IPS-NIHi11 (cell line): ENCODE data around the gene THAP3.

Experiments
- DNase-seq: peaks from one replicate; pipeline ENCODE4 v3.0.0; 2012; ENCODE audit warnings: mixed read lengths, low spot score

The THAP3 gene

DNA sequence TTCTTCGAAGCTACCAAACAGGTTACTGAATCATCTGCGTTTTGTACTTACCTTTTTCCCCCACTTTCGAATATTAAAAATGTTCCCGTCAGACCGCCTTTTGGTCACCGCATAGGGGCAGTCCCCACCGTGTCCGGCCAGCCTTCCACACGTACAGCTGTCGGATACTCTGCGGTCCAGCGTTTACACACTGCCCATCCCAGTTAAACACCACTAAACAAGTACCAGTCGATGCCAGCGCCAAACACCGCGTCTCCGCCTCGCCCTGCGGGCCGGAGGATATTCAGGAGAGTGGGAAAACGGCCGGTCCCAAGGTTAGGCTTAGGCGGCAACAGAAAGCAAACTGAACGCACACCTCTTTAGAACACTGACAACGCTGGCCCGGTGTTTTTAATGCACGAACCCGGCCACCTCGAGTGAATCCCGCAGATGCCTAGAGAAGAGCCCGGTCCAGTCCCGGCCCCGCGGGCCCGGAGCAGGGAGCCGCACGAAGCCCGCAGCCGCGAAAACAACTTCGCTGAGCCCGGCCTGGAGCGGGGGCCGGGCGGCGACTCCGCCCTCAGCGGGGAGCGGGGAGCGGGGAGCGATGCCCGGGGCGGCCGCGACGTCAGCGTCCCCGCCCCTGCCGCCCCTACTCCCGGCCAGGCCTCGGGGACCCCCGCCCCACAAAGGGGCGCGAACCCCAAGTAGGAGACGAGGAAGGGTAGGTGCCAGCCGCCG is 11.9 kb upstream of the THAP3 start:
- DNase-seq = no peak

DNA sequence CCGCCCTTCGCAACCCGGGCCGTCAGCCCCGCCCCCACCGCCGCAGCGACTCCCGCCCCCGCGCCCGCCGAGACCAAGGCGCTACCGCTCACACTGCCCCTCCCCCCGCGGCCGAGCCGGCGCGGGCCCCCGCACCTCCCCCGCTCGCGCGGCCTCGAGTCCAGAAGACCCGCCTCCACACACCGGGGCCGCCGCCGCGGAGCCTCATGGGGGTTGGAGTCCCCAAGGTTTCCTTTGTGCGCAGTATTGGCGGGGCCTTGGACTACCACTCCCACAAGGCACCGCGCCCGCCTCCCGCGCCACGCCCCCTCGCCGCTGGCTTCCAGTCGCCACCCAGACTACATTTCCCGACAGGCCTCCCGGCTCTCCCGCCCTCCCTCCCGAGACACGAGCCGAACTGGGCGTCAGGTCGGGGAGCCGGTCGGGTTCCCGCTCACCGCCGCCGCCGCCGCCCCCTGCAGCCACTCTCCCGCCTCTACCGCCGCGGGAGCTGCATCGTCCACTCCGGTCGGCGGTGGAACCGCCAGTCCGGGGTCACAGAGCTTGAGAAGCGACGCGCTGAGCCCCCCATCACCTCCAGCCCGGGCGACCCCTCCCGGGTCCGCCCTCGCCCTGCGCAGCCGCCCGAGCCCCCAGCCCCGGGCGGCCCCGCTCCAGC is 11.2 kb upstream of the THAP3 start, which contains the start of gene PHF13:
TSS of gene PHF13 (plus strand) at position 371 of the 658 bp plus-strand sequence. CDS start 336 bp downstream, outside the sequence.
- peak; percentile 98 for DNase-seq

DNA sequence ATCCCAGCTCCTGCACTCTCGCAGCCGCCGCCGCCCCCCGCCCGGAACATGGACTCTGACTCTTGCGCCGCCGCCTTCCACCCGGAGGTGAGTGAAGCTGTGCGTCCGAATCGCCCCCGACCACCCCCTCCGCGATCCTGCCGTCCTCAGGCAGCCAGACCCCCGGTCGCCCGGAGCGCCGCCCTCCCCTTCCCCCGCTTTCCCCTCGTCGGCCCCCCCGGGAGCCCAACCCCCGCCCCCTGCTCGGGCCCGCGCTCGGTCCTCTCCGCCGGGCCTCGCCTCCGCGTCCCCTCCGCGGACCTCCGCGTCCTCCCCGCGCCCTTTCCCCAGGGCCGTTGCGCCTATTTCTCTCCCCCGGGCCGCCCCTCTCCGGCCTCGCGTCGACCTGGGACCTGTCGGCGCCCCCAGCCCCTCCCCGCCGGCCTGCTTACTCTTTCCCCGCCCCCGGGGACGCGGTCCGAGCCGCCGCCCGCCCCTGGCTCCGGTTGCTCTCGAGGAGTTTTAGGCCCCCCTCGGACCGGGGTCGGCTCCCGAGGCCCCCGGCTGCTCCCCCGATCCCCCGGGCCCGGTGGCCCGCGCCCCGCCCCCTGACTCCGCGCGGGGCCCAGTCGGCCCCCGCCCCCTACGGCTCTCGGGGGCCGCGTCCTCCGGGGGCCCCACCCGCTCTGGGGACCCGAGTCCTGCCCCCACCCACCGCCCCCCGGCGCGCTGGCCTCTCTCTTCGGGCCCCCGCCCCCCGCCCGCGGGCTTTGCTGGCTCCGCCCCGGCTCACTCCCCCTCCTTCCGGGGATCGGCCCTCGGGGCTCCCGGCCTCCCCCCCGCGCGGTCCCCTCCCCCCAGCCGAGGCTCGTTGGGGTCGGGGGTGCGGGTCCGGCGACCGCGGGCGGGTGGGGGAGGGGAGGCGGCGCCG is 10.4 kb upstream of the THAP3 start:
- peak; percentile 91 for DNase-seq

DNA sequence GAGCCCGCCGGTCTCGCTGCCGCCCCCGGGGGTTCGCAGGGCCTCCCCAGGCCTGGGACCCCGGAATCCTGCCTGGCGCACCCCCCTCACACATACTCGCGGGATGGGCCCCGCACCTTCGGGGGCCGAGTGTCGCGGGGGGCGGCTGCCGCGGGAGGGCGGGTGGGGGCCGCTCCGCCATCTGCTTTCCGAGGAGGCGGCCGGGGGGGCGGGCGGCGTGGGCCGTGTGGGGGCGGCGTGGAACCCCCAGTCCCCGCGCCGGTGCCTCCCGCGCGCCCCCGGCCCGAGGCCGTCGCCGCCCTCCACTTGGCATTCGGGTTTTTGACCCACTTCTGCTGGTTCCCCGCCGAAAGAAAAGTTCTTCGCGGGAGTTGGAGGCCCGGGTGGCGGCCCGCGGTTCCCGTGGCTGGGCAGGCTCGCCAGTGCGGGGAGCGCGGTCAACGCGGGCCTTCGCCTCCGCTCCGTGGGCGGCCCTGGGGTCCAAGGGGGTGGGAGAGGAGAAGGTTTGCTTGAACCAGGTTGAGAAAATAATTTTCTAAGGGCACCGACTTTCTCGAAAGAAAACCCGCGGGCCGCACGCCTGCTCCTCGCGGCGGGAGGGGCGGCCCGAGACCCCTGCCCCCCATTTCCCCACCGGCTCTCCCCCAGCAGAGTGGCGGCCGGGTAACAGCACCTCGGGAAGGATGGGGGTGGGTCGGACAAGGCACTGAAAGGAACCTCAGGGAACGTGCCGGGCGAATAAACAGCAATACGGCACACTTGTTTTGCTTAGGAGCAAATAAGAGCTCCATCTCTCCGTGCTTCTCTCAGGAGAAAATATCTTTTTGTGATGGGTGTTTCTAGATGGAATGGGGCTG is 9.5 kb upstream of the THAP3 start:
- DNase-seq = no peak

DNA sequence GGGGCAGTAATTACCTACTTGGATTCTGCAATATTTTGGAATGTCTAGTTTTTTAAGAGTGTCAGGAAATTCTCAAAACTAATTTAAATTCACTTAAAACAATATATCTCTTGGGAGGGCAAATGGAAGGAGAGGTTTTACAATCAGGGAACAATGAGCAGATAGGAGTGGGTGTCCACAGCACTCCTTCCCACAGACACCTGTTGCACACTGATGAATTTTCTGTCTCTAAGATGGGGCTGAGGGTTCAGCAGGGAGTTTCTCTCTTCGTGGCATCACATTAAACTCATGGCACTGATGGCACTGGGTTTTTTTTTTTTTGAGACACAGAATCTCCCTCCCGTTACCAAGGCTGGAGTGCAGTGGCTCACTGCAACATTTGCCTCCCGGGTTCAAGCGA is 5.6 kb upstream of the THAP3 start:
- no peak for DNase-seq

DNA sequence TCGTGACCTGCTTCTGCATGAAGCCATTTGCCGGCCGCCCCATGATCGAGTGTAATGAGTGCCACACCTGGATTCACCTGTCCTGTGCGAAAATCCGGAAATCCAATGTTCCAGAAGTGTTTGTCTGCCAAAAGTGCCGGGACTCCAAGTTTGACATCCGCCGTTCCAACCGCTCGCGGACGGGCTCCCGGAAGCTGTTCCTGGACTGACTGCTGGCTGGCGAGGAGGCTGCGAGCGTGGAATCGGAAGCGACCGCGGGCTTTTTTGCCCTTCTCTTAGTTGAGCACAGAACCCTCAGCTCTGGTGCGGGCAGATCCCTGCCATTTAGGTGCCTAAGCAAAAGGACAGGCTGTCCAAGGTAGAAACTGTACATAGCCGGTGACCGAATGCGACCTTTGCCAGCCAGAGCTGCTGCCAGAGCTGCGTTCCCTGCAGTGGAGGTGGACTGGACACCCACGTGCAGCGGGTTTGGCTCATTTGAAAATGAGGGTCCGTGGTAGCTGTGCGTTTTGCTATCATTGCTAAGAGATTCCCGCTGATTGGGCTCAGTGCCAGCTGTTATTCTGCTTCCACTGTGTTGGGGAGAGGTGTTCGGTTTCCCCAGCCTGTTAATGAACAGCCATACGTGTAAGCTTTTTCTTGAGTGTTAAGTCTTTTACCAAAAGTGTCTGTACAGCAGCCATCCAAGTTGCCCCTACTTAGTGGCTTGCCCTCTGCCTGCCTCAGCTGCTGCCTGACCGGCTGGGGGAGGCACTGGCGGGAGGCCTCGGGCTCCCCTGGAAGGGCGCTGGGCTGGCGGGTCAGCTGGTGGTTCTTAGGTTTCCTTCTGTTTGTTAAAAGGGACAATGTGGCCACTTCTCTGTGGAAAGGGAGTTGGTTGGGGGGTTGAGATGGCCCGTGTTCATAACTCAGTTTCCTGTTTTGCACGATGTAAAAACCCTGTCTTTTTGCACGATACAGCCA is 3.0 kb upstream of the THAP3 start:
- DNase-seq = no peak

DNA sequence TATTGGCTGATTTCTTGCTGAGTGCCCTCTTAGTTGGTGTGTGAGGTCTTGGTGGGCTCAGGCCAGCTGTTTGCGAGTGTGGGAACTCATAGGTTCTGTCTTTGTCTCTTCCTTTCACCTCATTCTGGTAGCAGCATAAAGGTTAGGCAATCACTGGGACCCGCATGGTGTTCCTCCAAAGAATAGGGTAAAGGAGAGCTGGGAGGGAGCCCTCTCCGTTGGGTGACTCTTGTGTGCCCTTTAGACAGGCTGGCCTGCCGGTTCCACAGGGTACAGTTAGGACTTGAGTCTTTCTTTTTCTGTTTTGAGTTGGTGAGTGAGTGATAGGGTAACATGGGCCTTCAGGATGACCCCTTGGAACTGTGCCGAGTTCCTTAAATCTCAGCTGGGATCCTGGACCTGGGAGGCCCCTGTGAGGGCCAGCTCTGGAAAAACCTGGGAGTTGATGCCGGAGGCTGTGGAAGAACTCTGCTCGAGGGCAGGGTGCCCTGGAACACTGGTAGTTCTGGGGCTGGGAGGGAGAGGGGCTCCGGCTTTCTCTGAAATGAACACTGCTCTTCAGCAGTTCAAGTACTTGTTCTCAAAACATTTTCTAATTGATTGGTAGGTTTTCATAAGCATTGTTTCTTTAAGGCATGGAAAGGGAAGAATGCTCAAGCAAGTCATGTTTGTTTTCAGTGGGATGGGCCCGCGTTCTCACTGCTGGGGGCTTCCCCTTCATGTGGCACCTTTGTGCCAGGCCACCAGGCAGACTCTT is 2.1 kb upstream of the THAP3 start:
- DNase-seq = no peak

DNA sequence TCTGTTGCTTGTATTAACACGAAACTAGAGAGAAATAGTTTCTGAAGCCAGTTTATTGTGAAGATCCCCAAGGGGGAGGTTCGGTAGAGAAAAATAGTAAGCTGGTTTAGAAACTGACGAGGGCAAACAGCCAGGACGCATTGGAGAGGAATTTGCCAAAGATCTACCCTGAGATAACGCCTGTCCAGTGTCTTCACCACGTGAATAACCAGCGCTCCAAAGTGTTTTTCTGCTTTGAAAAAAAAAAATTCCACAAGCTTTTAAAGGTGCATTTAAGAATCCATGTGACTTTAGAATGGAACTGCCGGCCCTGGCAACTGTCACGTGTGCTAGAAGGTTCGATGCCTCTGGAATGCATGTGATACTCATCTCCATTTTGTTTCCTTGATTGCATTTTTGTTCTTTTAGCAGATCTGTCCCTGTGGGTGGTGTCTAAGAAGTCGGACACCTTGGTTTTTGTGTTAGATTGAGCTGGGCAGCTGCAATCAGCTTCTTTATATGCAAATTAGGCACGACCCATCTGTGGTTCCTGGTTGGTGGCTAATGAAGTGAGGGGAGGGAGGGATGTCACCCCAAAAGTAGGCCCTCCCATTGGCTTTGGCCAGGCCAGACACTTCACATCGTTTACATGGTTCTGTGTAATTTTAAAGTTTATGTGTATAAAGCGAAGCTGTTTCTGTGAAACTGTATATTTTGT is 1.3 kb upstream of the THAP3 start:
- no peak for DNase-seq

DNA sequence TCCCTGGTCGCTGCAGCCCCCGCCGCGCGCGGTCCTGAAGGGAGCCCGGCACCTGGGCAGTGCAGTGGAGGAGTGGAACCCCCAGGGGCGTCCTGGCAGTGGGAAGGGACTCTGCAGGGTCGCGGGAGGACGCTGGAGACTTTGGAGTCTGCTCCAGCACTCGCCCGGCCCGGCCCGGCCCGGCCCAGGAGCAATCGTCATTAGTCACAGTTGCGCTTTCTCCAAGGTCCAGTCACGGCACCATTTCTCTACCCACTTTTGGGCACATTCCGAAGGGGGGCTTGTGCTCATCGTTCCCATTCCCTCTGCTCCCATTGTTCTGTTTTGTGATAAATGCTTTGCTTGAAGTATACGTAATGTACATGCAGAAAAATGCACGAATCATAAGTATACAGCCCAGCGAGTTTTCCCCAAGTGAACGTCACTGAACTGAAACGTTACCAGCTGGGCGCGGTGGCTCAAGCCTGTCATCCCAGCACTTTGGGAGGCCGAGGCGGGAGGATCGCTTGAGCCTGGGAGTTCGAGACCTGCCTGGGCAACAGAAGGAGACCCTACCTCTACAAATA is 999 bp downstream of the THAP3 start:
- no peak for DNase-seq

DNA sequence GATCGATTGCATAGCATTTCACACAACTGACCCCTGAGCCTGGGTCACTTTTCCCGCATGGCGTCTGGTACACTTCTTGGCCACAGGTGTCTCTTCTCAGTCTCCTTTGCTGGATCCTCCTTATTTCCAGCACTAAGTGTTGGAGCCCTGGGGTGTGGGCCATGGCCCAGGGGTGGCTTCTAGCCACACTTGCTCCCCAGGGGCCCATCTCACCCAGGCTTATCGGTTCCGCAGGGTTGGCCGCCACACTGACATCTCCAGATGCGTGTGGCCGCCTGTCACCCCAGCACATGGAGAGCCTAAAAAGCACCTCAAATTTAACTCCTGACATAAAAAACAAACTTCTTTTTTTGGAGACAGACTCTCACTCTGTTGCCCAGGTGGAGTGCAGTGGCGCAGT is 2.4 kb downstream of the THAP3 start:
- DNase-seq = no peak

DNA sequence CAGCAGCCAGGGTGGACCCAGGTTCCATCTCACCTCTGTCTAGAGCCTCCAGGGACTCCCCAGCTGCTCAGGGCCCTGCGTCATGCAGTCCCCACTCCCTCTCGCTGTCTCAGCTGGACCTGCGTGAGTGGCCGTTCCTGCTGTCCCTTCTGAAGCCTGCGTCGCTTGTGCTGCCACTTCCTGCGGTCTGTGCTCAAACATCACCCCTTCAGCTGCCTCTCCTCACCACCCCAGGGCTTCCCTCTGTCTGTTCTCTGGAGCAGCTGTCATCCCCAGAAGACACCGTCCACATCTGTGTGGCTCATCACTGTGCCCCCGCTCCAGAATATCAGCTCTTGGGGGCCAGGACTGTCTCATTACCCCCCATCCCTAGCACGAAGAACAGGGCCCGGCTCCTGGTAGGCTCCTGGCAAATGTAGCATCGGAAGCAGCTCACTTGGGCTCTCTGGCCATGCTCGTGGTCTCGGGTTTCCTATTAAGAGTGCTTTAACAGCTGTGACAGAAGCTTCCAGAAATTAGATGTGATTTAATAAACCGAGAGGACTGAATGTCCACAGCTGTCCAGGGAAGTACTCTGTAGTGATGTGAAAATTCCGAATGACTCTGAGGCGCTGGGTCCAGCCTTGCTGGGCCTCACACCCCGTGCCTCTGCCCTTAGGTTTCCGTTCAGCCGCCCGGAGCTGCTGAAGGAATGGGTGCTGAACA is 3.3 kb downstream of the THAP3 start:
- DNase-seq = no peak

DNA sequence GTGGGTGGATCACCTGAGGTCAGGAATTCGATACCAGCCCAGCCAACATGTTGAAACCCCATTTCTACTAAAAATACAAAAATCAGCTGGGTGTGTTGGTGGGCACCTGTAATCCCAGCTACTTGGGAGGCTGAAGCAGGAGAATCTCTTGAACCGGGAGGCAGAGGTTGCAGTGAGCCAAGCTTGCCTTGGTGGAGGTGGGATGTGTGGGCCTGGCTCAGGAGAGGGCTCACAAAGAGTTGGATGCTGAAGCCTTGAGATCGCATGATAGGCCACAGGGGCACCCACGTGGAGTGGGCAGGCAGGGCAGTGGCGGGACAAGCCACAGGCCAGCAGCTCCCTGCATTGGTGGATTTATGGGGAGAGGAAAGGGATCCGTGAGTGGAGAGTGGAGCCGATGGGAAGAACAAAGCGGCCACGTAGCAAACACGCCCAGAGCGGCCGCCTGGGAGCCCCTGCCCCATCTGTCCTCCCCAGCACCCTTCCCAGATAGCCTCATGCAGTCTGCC is 4.4 kb downstream of the THAP3 start:
- DNase-seq = no peak

DNA sequence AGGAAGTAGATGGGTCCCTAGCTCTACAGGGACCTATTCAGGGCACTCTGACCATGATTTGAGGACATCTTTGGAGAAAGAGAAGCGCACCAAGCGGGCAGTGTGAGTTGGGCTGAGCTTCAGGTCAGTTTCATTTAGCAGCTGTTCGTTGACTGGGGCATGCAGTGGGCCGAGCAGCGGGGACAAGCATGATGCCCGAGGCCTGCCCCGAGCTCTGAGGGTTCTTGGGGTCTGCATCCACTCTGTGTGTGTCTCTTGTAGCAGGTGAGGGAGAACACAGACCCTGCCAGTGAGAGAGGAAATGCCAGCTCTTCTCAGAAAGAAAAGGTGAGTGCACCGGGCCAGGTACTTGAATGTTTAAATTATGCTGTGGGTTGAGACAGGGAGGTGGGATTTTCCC is 5.4 kb downstream of the THAP3 start:
- DNase-seq = no peak

DNA sequence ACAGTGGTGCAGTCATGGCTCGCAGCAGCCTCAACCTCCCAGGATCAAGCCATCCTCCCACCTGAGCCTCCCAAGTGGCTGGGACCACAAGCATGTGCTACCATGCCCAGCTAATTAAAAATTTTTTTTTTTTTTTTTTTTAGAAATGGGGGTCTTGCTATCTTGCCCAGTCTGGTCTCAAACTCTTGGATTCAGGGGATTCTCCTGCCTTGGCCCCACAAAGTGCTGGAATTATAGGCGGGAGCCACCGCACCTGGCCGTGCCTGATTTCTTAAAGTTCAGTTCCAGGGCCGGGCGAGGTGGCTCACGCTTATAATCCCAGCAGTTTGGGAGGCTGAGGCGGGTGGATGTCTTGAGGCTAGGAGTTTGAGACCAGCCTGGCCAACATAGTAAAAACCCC is 6.4 kb downstream of the THAP3 start:
- DNase-seq = no peak

DNA sequence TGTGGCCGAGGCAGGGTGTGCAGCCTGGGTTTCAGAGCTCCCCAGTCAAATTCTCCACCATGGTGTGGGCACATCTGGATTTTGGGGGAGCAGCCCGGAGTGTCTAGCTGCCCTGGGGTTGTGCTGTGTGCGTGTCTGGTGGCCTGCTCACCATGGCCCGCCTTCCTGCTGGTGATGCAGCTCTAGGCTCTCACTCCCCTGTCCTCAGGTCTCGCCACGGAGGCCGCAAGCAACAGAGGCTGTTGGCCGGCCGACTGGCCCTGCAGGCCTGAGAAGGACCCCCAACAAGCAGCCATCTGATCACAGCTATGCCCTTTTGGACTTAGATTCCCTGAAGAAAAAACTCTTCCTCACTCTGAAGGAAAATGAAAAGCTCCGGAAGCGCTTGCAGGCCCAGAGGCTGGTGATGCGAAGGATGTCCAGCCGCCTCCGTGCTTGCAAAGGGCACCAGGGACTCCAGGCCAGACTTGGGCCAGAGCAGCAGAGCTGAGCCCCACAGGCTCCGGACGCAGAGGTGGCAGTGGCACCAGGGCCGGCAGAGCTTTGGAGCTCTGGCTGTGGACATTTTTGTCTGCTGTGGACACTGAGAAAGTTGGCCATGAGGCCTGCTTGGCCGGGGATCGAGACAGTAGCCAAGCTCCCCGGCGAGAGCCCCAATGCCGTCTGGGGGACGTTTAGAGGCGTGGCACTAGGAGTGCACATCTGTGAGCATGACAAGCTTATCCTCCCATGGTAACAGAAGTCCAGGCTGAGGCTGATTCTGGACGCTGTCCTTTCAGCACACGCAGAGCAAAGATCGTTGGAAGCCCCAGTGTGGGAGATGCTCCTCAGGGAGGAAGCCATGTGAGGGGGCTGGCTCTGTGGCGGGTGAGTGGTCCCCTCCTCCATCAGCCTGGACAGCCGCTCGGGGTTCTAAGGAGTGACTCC is 8.2 kb downstream of the THAP3 start:
- no peak for DNase-seq

DNA sequence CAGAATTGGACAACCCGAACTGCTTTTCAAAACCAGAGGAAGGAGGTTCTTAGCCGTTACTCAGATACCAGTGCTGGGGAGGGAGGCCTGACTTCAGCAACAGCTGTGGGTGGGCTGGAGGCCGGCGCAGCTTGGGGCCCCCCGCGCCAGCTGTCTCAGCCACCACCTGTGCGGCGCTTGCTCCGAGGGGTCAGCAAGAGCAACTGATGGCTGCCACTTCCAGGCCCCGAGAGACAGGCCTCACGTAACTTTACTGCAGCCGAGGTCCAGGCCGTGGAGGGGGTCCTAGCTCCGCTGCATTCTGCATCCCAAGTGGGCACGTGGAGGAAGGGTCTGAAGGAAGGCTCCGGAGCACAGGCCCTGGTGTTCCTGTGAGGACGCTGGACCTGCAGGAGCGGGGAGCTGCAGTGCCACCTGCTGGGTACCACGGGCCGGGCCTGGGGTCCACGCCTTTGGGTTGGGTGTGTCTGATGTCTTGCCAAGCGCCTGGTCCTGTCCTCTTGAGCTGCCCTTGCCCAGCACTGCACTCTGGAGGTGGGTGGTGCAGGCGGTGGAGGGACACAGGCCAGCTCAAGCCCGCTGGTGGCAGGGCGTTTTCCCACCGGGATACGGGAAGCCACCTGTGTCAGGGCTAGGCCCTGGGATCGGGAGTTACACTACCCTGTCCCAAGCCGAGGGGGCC is 9.8 kb downstream of the THAP3 start:
- peak; percentile 82 for DNase-seq
